GM12878 (cell line): ENCODE data around the gene TCIRG1. TPM values are rescaled to one million over a fixed set of nuclear protein-coding genes. Genes with fewer than 3 reads are reported as not detected.

Experiments
- BMI1 ChIP-seq: fragments of 450-650 bp; IDR thresholded peaks from 2 replicates; pipeline ENCODE4 v1.6.1; 2016; ENCODE audit warnings: mild to moderate bottlenecking, moderate library complexity, borderline replicate concordance
- IKZF1 ChIP-seq: fragments of 450-650 bp; conservative IDR thresholded peaks from 2 replicates; pipeline ENCODE4 v1.6.1; 2017; ENCODE audit warnings: antibody characterized with exemption, mild to moderate bottlenecking
- JUND ChIP-seq: IDR thresholded peaks from 2 replicates; pipeline ENCODE4 v1.6.1; 2012; ENCODE audit warnings: low read depth, mild to moderate bottlenecking, low read length, improper control_type of control experiment, moderate library complexity
- MEF2A ChIP-seq: IDR thresholded peaks from 2 replicates; pipeline ENCODE4 v1.6.1; 2011; ENCODE audit warnings: low read depth, mild to moderate bottlenecking, low read length, moderate library complexity; ENCODE audit not compliant: insufficient read depth
- MTA2 ChIP-seq: fragments of 450-650 bp; IDR thresholded peaks from 2 replicates; pipeline ENCODE4 v1.6.1; 2016; ENCODE audit warnings: low read depth, mild to moderate bottlenecking, moderate library complexity
- RELA ChIP-seq: fragments of 450-650 bp; IDR thresholded peaks from 2 replicates; pipeline ENCODE4 v1.8.0; 2014; ENCODE audit warnings: borderline replicate concordance; ENCODE audit not compliant: partially characterized antibody
- SMARCA5 ChIP-seq: fragments of 450-650 bp; IDR thresholded peaks from 2 replicates; pipeline ENCODE4 v1.6.1; 2017; ENCODE audit warnings: mild to moderate bottlenecking
- SREBF1 ChIP-seq: IDR thresholded peaks from 2 replicates; pipeline ENCODE4 v1.6.1; 2012; ENCODE audit warnings: mild to moderate bottlenecking, low read length
- SREBF2 ChIP-seq: IDR thresholded peaks from 2 replicates; pipeline ENCODE4 v1.6.1; 2012; ENCODE audit warnings: mild to moderate bottlenecking, low read length
- TBL1XR1 ChIP-seq: IDR thresholded peaks from 2 replicates; pipeline ENCODE4 v1.6.1; 2012; ENCODE audit warnings: low read depth, low read length, improper control_type of control experiment
- YBX1 ChIP-seq: fragments of 450-650 bp; IDR thresholded peaks from 2 replicates; pipeline ENCODE4 v1.6.1; 2016; ENCODE audit warnings: antibody characterized with exemption
- polyA plus RNA-seq, 11 experiments: library from polyadenylated mRNA; depleted of rRNA in 4 of 11; unstranded in 6 of 11; stranded (reverse) in 5 of 11; fragments of >200 nt; fragmentation: Nextera tagmentation in 4 of 11; fragmentation: Illumina TruSeq in 1 of 11; extraction: Ambion mirVana in 4 of 11; extraction: Trizol in 1 of 11; gene quantifications; 1 replicate in 1 of 11; 2 replicates in 10 of 11; pipeline versions ENCODE4 v1.2.1 to v1.2.3, GENCODE V29; 2011 to 2016; ENCODE audit warnings: inconsistent platforms in 2 of 11, missing spikeins in 2 of 11, low read depth in 1 of 11
- total RNA-seq, 4 experiments: library from RNA; depleted of rRNA in 3 of 4; stranded (reverse); fragments of >200 nt in 3 of 4; fragmentation: Illumina TruSeq in 1 of 4; extraction: Trizol in 1 of 4; gene quantifications; 2 replicates each; pipeline versions ENCODE4 v1.2.1 to v1.2.3, GENCODE V29; 2013 to 2021
- TF ChIP-seq, protein P1 (sequence below): fragments of 450-650 bp; IDR thresholded peaks from 2 replicates; pipeline ENCODE4 v1.6.1; 2017; ENCODE audit warnings: antibody characterized with exemption, mild to moderate bottlenecking, moderate library complexity
- TF ChIP-seq, protein P2 (sequence below): IDR thresholded peaks from 2 replicates; pipeline ENCODE4 v1.6.1; 2012; ENCODE audit warnings: low read depth, low read length, improper control_type of control experiment
- TF ChIP-seq, protein P3 (sequence below): fragments of 450-650 bp; IDR thresholded peaks from 2 replicates; pipeline ENCODE4 v1.6.1; 2017; ENCODE audit warnings: low read depth, mild to moderate bottlenecking, moderate library complexity
- TF ChIP-seq, protein P4 (sequence below): fragments of 450-650 bp; formaldehyde crosslinking; IDR thresholded peaks from 2 replicates; pipeline ENCODE4 v1.4.0; 2020; ENCODE audit warnings: mild to moderate bottlenecking, moderate library complexity
- TF ChIP-seq, protein P5 (sequence below): fragments of 150-350 bp; IDR thresholded peaks from 2 replicates; pipeline ENCODE4 v1.6.1; 2016; ENCODE audit warnings: low read depth, low read length

The TCIRG1 gene
- total and polyA plus RNA-seq, 10 of the 15 experiments (the other 5 are each of a cell fraction or from before 2014, with no cell fraction given): 0.76 to 218 (median 87.4) TPM

DNA sequence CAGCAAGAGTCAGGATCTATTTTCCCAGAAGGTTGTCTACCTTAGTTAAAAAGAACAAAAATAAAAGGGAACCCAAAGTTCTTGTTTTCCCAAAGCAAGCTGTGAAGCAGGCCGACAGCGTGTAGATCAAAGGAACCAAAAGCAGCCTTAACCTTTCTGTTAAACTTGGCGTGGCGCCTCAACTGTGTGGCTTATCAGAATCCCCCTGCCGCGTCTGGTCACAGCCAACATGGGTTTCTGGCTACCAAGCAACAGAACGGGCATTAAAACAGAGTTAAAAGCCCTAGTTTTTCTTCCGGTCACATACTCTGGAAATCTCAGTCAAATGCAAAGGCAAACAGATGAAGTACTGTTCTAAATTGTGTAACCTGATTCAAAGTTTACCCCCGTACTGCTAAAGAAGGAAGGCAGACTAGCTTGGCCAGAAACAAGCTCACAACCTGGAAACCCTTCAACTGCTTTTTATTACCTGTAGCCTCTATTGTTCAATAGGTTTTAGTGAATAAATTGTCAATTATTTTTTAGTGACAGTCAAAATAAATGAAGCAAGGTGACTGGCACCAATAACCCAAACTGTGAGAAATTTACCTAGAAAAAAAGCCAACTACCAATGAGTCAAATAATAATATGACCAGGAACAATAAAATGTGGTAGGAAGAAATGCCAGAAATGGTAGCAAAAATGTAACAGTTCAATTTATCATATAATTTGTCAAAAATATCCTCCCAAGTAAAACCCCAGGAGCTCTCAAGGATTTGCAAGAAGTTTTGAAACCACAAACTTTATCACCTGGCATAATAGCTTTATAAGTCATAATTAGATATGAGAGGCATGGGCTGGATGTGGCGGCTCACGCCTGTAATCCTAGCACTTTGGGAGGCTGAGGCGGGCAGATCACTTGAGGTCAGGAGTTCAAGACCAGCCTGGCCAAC is 60.9 kb downstream of the TCIRG1 start (continued):
- TF ChIP-seq, protein P1, sequence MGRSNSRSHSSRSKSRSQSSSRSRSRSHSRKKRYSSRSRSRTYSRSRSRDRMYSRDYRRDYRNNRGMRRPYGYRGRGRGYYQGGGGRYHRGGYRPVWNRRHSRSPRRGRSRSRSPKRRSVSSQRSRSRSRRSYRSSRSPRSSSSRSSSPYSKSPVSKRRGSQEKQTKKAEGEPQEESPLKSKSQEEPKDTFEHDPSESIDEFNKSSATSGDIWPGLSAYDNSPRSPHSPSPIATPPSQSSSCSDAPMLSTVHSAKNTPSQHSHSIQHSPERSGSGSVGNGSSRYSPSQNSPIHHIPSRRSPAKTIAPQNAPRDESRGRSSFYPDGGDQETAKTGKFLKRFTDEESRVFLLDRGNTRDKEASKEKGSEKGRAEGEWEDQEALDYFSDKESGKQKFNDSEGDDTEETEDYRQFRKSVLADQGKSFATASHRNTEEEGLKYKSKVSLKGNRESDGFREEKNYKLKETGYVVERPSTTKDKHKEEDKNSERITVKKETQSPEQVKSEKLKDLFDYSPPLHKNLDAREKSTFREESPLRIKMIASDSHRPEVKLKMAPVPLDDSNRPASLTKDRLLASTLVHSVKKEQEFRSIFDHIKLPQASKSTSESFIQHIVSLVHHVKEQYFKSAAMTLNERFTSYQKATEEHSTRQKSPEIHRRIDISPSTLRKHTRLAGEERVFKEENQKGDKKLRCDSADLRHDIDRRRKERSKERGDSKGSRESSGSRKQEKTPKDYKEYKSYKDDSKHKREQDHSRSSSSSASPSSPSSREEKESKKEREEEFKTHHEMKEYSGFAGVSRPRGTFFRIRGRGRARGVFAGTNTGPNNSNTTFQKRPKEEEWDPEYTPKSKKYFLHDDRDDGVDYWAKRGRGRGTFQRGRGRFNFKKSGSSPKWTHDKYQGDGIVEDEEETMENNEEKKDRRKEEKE: no peak
- TF ChIP-seq SREBF2: no peak
- TF ChIP-seq MEF2A: 0 out of 2 replicates have a peak, but pooled peaks have one; percentile 8
- TF ChIP-seq RELA: no peak
- TF ChIP-seq IKZF1: peak; percentile 31; the same call in 1 of the 2 replicates
- TF ChIP-seq, protein P2, sequence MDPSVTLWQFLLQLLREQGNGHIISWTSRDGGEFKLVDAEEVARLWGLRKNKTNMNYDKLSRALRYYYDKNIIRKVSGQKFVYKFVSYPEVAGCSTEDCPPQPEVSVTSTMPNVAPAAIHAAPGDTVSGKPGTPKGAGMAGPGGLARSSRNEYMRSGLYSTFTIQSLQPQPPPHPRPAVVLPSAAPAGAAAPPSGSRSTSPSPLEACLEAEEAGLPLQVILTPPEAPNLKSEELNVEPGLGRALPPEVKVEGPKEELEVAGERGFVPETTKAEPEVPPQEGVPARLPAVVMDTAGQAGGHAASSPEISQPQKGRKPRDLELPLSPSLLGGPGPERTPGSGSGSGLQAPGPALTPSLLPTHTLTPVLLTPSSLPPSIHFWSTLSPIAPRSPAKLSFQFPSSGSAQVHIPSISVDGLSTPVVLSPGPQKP: no peak
- TF ChIP-seq, protein P3, sequence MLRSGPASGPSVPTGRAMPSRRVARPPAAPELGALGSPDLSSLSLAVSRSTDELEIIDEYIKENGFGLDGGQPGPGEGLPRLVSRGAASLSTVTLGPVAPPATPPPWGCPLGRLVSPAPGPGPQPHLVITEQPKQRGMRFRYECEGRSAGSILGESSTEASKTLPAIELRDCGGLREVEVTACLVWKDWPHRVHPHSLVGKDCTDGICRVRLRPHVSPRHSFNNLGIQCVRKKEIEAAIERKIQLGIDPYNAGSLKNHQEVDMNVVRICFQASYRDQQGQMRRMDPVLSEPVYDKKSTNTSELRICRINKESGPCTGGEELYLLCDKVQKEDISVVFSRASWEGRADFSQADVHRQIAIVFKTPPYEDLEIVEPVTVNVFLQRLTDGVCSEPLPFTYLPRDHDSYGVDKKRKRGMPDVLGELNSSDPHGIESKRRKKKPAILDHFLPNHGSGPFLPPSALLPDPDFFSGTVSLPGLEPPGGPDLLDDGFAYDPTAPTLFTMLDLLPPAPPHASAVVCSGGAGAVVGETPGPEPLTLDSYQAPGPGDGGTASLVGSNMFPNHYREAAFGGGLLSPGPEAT: no peak
- TF ChIP-seq JUND: no peak
- TF ChIP-seq SREBF1: no peak
- TF ChIP-seq, protein P4, sequence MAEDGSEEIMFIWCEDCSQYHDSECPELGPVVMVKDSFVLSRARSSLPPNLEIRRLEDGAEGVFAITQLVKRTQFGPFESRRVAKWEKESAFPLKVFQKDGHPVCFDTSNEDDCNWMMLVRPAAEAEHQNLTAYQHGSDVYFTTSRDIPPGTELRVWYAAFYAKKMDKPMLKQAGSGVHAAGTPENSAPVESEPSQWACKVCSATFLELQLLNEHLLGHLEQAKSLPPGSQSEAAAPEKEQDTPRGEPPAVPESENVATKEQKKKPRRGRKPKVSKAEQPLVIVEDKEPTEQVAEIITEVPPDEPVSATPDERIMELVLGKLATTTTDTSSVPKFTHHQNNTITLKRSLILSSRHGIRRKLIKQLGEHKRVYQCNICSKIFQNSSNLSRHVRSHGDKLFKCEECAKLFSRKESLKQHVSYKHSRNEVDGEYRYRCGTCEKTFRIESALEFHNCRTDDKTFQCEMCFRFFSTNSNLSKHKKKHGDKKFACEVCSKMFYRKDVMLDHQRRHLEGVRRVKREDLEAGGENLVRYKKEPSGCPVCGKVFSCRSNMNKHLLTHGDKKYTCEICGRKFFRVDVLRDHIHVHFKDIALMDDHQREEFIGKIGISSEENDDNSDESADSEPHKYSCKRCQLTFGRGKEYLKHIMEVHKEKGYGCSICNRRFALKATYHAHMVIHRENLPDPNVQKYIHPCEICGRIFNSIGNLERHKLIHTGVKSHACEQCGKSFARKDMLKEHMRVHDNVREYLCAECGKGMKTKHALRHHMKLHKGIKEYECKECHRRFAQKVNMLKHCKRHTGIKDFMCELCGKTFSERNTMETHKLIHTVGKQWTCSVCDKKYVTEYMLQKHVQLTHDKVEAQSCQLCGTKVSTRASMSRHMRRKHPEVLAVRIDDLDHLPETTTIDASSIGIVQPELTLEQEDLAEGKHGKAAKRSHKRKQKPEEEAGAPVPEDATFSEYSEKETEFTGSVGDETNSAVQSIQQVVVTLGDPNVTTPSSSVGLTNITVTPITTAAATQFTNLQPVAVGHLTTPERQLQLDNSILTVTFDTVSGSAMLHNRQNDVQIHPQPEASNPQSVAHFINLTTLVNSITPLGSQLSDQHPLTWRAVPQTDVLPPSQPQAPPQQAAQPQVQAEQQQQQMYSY: no peak
- TF ChIP-seq, protein P5, sequence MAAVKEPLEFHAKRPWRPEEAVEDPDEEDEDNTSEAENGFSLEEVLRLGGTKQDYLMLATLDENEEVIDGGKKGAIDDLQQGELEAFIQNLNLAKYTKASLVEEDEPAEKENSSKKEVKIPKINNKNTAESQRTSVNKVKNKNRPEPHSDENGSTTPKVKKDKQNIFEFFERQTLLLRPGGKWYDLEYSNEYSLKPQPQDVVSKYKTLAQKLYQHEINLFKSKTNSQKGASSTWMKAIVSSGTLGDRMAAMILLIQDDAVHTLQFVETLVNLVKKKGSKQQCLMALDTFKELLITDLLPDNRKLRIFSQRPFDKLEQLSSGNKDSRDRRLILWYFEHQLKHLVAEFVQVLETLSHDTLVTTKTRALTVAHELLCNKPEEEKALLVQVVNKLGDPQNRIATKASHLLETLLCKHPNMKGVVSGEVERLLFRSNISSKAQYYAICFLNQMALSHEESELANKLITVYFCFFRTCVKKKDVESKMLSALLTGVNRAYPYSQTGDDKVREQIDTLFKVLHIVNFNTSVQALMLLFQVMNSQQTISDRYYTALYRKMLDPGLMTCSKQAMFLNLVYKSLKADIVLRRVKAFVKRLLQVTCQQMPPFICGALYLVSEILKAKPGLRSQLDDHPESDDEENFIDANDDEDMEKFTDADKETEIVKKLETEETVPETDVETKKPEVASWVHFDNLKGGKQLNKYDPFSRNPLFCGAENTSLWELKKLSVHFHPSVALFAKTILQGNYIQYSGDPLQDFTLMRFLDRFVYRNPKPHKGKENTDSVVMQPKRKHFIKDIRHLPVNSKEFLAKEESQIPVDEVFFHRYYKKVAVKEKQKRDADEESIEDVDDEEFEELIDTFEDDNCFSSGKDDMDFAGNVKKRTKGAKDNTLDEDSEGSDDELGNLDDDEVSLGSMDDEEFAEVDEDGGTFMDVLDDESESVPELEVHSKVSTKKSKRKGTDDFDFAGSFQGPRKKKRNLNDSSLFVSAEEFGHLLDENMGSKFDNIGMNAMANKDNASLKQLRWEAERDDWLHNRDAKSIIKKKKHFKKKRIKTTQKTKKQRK: no peak
- no peak for TF ChIP-seq YBX1
- peak; percentile 88 for TF ChIP-seq SMARCA5
- TF ChIP-seq MTA2: no peak
- TF ChIP-seq BMI1: no peak
- TF ChIP-seq TBL1XR1: no peak
